Measurements from ENCODE around the gene KHDC4. TPM values are rescaled to one million over a fixed set of nuclear protein-coding genes. Genes with fewer than 3 reads are reported as not detected.

The KHDC4 gene
- total and polyA plus RNA-seq, 2 of the 4 experiments (the other 2 are of a cell fraction): 28.0 to 29.9 TPM

- H2BK120ac ChIP-seq (ENCODE audit: low read depth, low read length): no peak overlapping the region
- no peak overlapping the region for H3K4me2 ChIP-seq (ENCODE audit: low read depth, low read length)
- H3K27ac ChIP-seq (ENCODE audit: insufficient read depth, low read length): no peak overlapping the region
- peaks cover 4 to 23% of the 10 kb centered on the region in 2 experiments for H3K79me1 ChIP-seq (ENCODE audit: low read depth in 1 of 2, low read length in 2 of 2)
- ChIA-PET CTCF (interaction anchor here (1.0 kb wide), 1 partner anchor 8 kb away, joined by 5 read pairs; no protein-coding TSS in a partner anchor), POLR2A (ENCODE audit: unreplicated experiment) (no interaction called here)
- H3K56ac ChIP-seq (ENCODE audit: extremely low read depth, insufficient read depth, low read length): no peak overlapping the region
- peaks cover 8% of the 10 kb centered on the region for H3K4me1 ChIP-seq (ENCODE audit: control insufficient read depth, insufficient read depth, low read length)
- no peak overlapping the region for H2AFZ ChIP-seq (replicated peaks; ENCODE audit: low read length, poor library complexity)
- in situ Hi-C loops (cut with MboI; ENCODE audit: low sequenced_read_pairs) (no loop called here), intact Hi-C loops (cut with micrococcal nuclease) (no loop called here), dilution Hi-C loops (cut with HindIII; ENCODE audit: low sequenced_read_pairs, unreplicated experiment) (no loop called here)
- no TSS peak for BruUV-seq (replicated peaks)
- H4K5ac ChIP-seq (ENCODE audit: low read depth, low read length): no peak overlapping the region
- H2BK5ac ChIP-seq (ENCODE audit: low read depth, low read length, poor library complexity, severe bottlenecking): no peak overlapping the region
- no peak overlapping the region for H3K4me3 ChIP-seq (ENCODE audit: insufficient read depth, low read depth, low read length)
- no peak for TF ChIP-seq CEBPB (IDR thresholded peaks at IDR 0.05; ENCODE audit: low read depth, low read length)
- TF ChIP-seq FOS (IDR thresholded peaks at IDR 0.05; ENCODE audit: low read depth, low read length): no peak
- TF ChIP-seq MAZ (IDR thresholded peaks at IDR 0.05; ENCODE audit: borderline replicate concordance, low read depth, low read length): no peak
- no peak for TF ChIP-seq MAFK (IDR thresholded peaks at IDR 0.05; ENCODE audit: low read depth, low read length)
- no peak for TF ChIP-seq POLR2A (IDR thresholded peaks at IDR 0.05; ENCODE audit: low read depth, low read length)
- no peak for TF ChIP-seq SMC3 (IDR thresholded peaks at IDR 0.05; ENCODE audit: low read depth, low read length)
- TF ChIP-seq RAD21 (IDR thresholded peaks at IDR 0.05; ENCODE audit: low read length): no peak
- TF ChIP-seq RFX5 (IDR thresholded peaks at IDR 0.05; ENCODE audit: low read depth, low read length): no peak
- no peak for TF ChIP-seq RCOR1 (IDR thresholded peaks at IDR 0.05; ENCODE audit: insufficient replicate concordance, low read length)
- no peak for TF ChIP-seq CTCF (conservative IDR thresholded peaks at IDR 0.05; ENCODE audit: low read depth, low read length)
- no peak for TF ChIP-seq NFE2L2 (IDR thresholded peaks at IDR 0.05; ENCODE audit: low read depth, low read length)
- TF ChIP-seq MXI1 (IDR thresholded peaks at IDR 0.05; ENCODE audit: borderline replicate concordance, low read depth, low read length): no peak
- TF ChIP-seq USF2 (IDR thresholded peaks at IDR 0.05; ENCODE audit: low read depth, low read length): no peak
- no peak for TF ChIP-seq ELK1 (IDR thresholded peaks at IDR 0.05; ENCODE audit: borderline replicate concordance, low read depth, low read length)
- no peak for TF ChIP-seq CHD1 (IDR thresholded peaks at IDR 0.05; ENCODE audit: low read depth, low read length)
- TF ChIP-seq BHLHE40 (IDR thresholded peaks at IDR 0.05; ENCODE audit: low read depth, low read length): no peak
- H3K36me3 ChIP-seq (ENCODE audit: control insufficient read depth, insufficient read depth, low read length): peaks cover 43% of the 10 kb centered on the region
- WGBS, 2 experiments (ENCODE audit: extremely low coverage in 2 of 2, insufficient read length in 1 of 2): no CpG with 5 or more reads among the region's 1 CpG
- no peak overlapping the region for H4K8ac ChIP-seq (ENCODE audit: low read depth in 2 of 2, low read length in 2 of 2)
- no peak overlapping the region for H2BK15ac ChIP-seq (ENCODE audit: low read depth, low read length)
- no peaks in the 10 kb centered on the region for H3K27me3 ChIP-seq (ENCODE audit: control insufficient read depth, insufficient read depth, low read length)
- H4K20me1 ChIP-seq (ENCODE audit: insufficient read depth, low read length): no peaks in the 10 kb centered on the region; the same call in 1 of the 2 replicates
- H2AK9ac ChIP-seq (replicated peaks; ENCODE audit: low read depth, low read length, poor library complexity): no peak overlapping the region
- no peak overlapping the region for H3K4ac ChIP-seq (ENCODE audit: low read depth, low read length)
- H3K9ac ChIP-seq (ENCODE audit: low read depth, low read length): no peak overlapping the region
- no peak for ATAC-seq (ENCODE audit: low read depth)
- no peak overlapping the region for H4K91ac ChIP-seq (ENCODE audit: insufficient read depth, low read depth, low read length)
- DNase-seq: peak; percentile 4
- no peak overlapping the region for H3K18ac ChIP-seq (ENCODE audit: low read depth, low read length)
- no peak overlapping the region for H2AK5ac ChIP-seq (ENCODE audit: low read depth, low read length)
- no peak overlapping the region for H3K23ac ChIP-seq (ENCODE audit: low read depth, low read length)
- no peak overlapping the region for H2BK20ac ChIP-seq (ENCODE audit: low read depth, low read length)
- no peaks in the 10 kb centered on the region for H3K9me1 ChIP-seq (ENCODE audit: insufficient read depth, low read length)
- no peaks in the 10 kb centered on the region for H3K9me3 ChIP-seq (ENCODE audit: control insufficient read depth, insufficient read depth, low read length)
- H3K14ac ChIP-seq (replicated peaks; ENCODE audit: low read depth, low read length): no peak overlapping the region
Observed at GRCh38 chr1:155897746-155898145, 36.5 kb downstream of the KHDC4 start.

Data from IMR-90 (cell line).